HFF-Myc (cell line): Measurements from ENCODE around the gene MYBPC3.

Experiments used
- DNase-seq: peaks from one replicate; pipeline ENCODE4 v3.0.0-alpha.2; 2011; ENCODE audit warnings: low read depth; ENCODE audit errors: extremely low read depth
- H3K4me3 ChIP-seq: replicated peaks from 2 replicates; pipeline ENCODE4 v1.5.1; 2011; ENCODE audit warnings: low read depth, mild to moderate bottlenecking, control low read depth, low read length
- TF ChIP-seq, protein P1 (sequence below): IDR thresholded peaks from 2 replicates; pipeline ENCODE4 v1.5.1; 2012; ENCODE audit warnings: mild to moderate bottlenecking, low read depth, low read length, control low read depth; ENCODE audit errors: missing control alignments

The MYBPC3 gene

DNA sequence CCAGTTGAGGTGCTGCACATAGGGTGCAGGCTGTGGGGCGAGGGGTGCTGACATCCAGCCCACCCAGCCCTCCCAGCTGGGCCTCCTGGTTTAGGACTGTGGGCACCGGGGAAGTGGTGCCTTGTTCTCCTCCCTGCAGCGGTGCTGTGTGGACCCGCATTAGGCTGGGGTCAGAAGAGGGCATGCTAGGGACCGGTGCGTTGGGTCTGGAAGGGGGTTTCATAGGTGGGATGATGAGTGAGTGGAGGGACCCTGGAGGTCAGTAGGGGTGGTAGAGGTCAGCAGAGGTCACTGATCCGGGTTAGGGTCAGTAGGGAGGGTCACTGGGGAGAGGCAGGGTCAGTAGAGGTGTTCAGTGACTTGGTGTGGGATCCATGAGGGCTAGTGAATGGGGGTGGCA, 6.7 kb upstream of the MYBPC3 start:
- DNase-seq, result no peak
- no peak overlapping the region for H3K4me3 ChIP-seq
- TF ChIP-seq, protein P1, sequence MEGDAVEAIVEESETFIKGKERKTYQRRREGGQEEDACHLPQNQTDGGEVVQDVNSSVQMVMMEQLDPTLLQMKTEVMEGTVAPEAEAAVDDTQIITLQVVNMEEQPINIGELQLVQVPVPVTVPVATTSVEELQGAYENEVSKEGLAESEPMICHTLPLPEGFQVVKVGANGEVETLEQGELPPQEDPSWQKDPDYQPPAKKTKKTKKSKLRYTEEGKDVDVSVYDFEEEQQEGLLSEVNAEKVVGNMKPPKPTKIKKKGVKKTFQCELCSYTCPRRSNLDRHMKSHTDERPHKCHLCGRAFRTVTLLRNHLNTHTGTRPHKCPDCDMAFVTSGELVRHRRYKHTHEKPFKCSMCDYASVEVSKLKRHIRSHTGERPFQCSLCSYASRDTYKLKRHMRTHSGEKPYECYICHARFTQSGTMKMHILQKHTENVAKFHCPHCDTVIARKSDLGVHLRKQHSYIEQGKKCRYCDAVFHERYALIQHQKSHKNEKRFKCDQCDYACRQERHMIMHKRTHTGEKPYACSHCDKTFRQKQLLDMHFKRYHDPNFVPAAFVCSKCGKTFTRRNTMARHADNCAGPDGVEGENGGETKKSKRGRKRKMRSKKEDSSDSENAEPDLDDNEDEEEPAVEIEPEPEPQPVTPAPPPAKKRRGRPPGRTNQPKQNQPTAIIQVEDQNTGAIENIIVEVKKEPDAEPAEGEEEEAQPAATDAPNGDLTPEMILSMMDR, result no peak

DNA sequence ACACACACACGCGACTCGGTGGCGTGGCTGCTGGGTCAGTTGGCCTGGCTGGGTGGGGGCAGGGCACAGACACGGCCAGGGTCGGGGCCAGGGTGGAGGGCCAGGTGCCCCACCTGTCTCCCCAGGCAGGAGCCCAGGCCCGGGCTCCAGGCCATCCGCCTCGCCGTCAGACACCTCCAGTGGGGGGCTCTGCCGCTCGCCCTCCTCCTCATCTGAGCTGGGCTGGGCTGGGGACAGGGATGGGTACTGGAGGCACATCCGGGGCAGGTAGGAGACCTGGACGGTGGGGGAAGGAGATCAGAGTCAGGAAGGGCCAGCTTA, 6.2 kb upstream of the MYBPC3 start:
- no peak for DNase-seq
- TF ChIP-seq, protein P1, result no peak
- no peak overlapping the region for H3K4me3 ChIP-seq

- H3K4me3 ChIP-seq, result no peak overlapping the region
- DNase-seq, result no peak
- TF ChIP-seq, protein P1, result no peak
Measured at GRCh38 chr11:47357985-47358730, 5.7 kb upstream of the MYBPC3 start.

DNA sequence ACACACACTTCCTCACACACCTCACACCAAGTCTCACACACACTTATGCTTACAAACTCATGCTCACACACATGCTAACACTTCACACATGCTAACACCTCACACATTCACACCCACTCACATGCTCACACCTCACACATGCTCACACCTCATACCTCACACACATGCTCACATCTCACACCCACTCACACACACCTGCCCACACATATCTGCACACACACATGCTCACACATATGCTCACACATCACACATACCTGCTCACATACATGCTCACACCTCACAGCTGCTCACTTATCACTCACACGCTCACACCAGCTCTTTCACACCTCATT, 4.5 kb upstream of the MYBPC3 start:
- TF ChIP-seq, protein P1, result no peak
- H3K4me3 ChIP-seq, result no peak overlapping the region
- DNase-seq, result no peak

- TF ChIP-seq, protein P1, result no peak
- DNase-seq, result no peak
- H3K4me3 ChIP-seq, result no peak overlapping the region
Measured at GRCh38 chr11:47356129-47356997, 3.9 kb upstream of the MYBPC3 start.

- TF ChIP-seq, protein P1, result peak; percentile 92
- DNase-seq, result peak; percentile 79
- peak overlapping the region; percentile 28 for H3K4me3 ChIP-seq
Measured at GRCh38 chr11:47355283-47356128, 3.0 kb upstream of the MYBPC3 start.
